ENCODE results near the gene KAZN. TPM values are rescaled to one million over a fixed set of nuclear protein-coding genes. Genes with fewer than 3 reads are reported as not detected.

The KAZN gene
- total RNA-seq, 2 experiments from 2014 or later = 0.22 to 0.55 TPM

GRCh38 chr1:15065736-15066135 is 467.3 kb downstream of the KAZN start:
- DNase-seq = peak in 1 of 14 experiments; percentile 29
- ChIA-PET CTCF (no interaction called here), POLR2A (no interaction called here)
- no peaks in the 10 kb centered on the region for H3K4me1 ChIP-seq (ENCODE audit: insufficient read depth, low read length)
- Mint-ChIP-seq H3K4me3 (no peak overlapping the region), H3K9me3 (no peaks in the 10 kb centered on the region), H3K36me3 (ENCODE audit: low read depth) (no peaks in the 10 kb centered on the region), H3K4me1 (ENCODE audit: low read depth) (no peaks in the 10 kb centered on the region), H3K27me3 (no peaks in the 10 kb centered on the region), H3K27ac (no peak overlapping the region)
- peaks cover 0 to 4% of the 10 kb centered on the region in 2 experiments for H3K9me3 ChIP-seq (ENCODE audit: control insufficient read depth in 1 of 2, insufficient read depth in 1 of 2, low read length in 2 of 2)
- ATAC-seq (ENCODE audit: poor library complexity) = no peak
- no peak overlapping the region for H3K4me3 ChIP-seq (ENCODE audit: low read length)
- no peaks in the 10 kb centered on the region for H3K36me3 ChIP-seq (ENCODE audit: insufficient read depth, low read length)
- TF ChIP-seq, protein P1, sequence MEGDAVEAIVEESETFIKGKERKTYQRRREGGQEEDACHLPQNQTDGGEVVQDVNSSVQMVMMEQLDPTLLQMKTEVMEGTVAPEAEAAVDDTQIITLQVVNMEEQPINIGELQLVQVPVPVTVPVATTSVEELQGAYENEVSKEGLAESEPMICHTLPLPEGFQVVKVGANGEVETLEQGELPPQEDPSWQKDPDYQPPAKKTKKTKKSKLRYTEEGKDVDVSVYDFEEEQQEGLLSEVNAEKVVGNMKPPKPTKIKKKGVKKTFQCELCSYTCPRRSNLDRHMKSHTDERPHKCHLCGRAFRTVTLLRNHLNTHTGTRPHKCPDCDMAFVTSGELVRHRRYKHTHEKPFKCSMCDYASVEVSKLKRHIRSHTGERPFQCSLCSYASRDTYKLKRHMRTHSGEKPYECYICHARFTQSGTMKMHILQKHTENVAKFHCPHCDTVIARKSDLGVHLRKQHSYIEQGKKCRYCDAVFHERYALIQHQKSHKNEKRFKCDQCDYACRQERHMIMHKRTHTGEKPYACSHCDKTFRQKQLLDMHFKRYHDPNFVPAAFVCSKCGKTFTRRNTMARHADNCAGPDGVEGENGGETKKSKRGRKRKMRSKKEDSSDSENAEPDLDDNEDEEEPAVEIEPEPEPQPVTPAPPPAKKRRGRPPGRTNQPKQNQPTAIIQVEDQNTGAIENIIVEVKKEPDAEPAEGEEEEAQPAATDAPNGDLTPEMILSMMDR (IDR thresholded peaks at IDR 0.05) = no peak
- H3K27ac ChIP-seq (ENCODE audit: low read depth in 1 of 2, low read length in 2 of 2) = no peak overlapping the region
- intact Hi-C loops (cut with DNase I, micrococcal nuclease) = no loop called here
- no peaks in the 10 kb centered on the region for H3K27me3 ChIP-seq (ENCODE audit: control insufficient read depth in 1 of 2, insufficient read depth in 2 of 2, low read length in 2 of 2)

- Mint-ChIP-seq H3K9me3 (no peaks in the 10 kb centered on the region), H3K4me3 (no peak overlapping the region), H3K27ac (no peak overlapping the region), H3K27me3 (no peaks in the 10 kb centered on the region), H3K36me3 (ENCODE audit: low read depth) (no peaks in the 10 kb centered on the region), H3K4me1 (ENCODE audit: low read depth) (no peaks in the 10 kb centered on the region)
- DNase-seq = peak in 1 of 14 experiments; percentile 25
- intact Hi-C loops (cut with DNase I, micrococcal nuclease) = no loop called here
- TF ChIP-seq, protein P1 (IDR thresholded peaks at IDR 0.05) = no peak
- H3K4me1 ChIP-seq (ENCODE audit: insufficient read depth, low read length) = no peaks in the 10 kb centered on the region
- no peak overlapping the region for H3K27ac ChIP-seq (ENCODE audit: low read depth in 1 of 2, low read length in 2 of 2)
- H3K36me3 ChIP-seq (ENCODE audit: insufficient read depth, low read length) = no peaks in the 10 kb centered on the region
- no peak overlapping the region for H3K4me3 ChIP-seq (ENCODE audit: low read length)
- ATAC-seq (ENCODE audit: poor library complexity) = no peak
- CTCF ChIA-PET = interaction anchor here (0.6 kb wide), 1 partner anchor 46 kb away, joined by 3 read pairs; no protein-coding TSS in a partner anchor
- POLR2A ChIA-PET = no interaction called here
- H3K27me3 ChIP-seq (ENCODE audit: control insufficient read depth in 1 of 2, insufficient read depth in 2 of 2, low read length in 2 of 2) = no peaks in the 10 kb centered on the region
- H3K9me3 ChIP-seq (ENCODE audit: control insufficient read depth in 1 of 2, insufficient read depth in 1 of 2, low read length in 2 of 2) = peaks cover 0 to 4% of the 10 kb centered on the region in 2 experiments
These were observed 467.7 kb downstream of the KAZN start for GRCh38 chr1:15066191-15066590.

DNA sequence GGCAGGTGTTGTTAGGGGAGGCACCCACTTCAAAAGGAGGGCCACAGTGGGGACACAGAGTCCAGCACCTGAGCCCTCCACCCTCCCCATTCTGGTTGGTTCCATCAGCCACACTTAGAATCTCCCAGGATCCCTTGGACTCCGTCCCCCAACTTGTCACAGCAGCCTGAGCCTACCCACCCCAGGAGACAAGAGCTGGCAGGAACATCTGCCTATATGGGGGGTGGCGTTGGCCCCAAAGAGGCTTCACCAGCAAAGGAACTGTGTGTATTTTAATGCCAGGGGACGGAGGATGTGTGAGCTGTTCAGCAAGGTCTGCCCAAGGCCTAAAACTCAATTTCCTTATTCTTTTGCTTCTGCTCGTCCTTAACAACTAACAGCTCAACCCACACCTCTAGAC is 468.7 kb downstream of the KAZN start:
- no peak for DNase-seq
- Mint-ChIP-seq H3K36me3 (ENCODE audit: low read depth) (no peaks in the 10 kb centered on the region), H3K27ac (no peak overlapping the region), H3K27me3 (no peaks in the 10 kb centered on the region), H3K9me3 (no peaks in the 10 kb centered on the region), H3K4me3 (no peak overlapping the region), H3K4me1 (ENCODE audit: low read depth) (no peaks in the 10 kb centered on the region)
- Histone ChIP-seq H3K27me3 (ENCODE audit: control insufficient read depth in 1 of 2, insufficient read depth in 2 of 2, low read length in 2 of 2) (no peaks in the 10 kb centered on the region), H3K36me3 (ENCODE audit: insufficient read depth, low read length) (no peaks in the 10 kb centered on the region), H3K27ac (ENCODE audit: low read depth in 1 of 2, low read length in 2 of 2) (no peak overlapping the region), H3K4me3 (ENCODE audit: low read length) (no peak overlapping the region), H3K9me3 (ENCODE audit: control insufficient read depth in 1 of 2, insufficient read depth in 1 of 2, low read length in 2 of 2) (peaks cover 0 to 4% of the 10 kb centered on the region in 2 experiments), H3K4me1 (ENCODE audit: insufficient read depth, low read length) (no peaks in the 10 kb centered on the region)
- CTCF ChIA-PET = no interaction called here
- POLR2A ChIA-PET = no interaction called here
- ATAC-seq (ENCODE audit: poor library complexity) = no peak
- TF ChIP-seq, protein P1 (IDR thresholded peaks at IDR 0.05) = no peak
- intact Hi-C loops (cut with DNase I, micrococcal nuclease) = no loop called here

Data from CD4-positive, alpha-beta T cell (primary cell).